MCF 10A (cell line): ENCODE data around the gene KNDC1. TPM values are rescaled to one million over a fixed set of nuclear protein-coding genes. Genes with fewer than 3 reads are reported as not detected.
A peak's percentile ranks its signal among the peaks of the same experiment; 100 is the strongest.

Experiments used
- BruUV-seq: library from RNA; stranded (reverse); fragments of 400-500 nt; replicated peaks from 2 replicates; lab custom pipeline; 2021; lab: Mats Ljungman, UMichigan
- CTCF ChIA-PET: fragments of 300-600 bp; sonication (Branson Sonifier 250); formaldehyde crosslinking; extraction: SDS; loops from one replicate; lab custom pipeline; 2021; ENCODE audit warnings: antibody characterized with exemption, inconsistent platforms; lab: Yijun Ruan, JAX
- POLR2A ChIA-PET: fragments of 300-600, 350-650 bp; sonication (Branson Sonifier 250); formaldehyde crosslinking; extraction: SDS; loops from one replicate; lab custom pipeline; 2020; ENCODE audit warnings: antibody characterized with exemption, inconsistent platforms; lab: Yijun Ruan, JAX
- DNase-seq: peaks from one replicate; pipeline ENCODE4 v3.0.0-alpha.2; 2018; ENCODE audit not compliant: unreplicated experiment
- H3K27ac Mint-ChIP-seq: one replicate; pipeline ENCODE4 v1.8.0; 2022; ENCODE audit warnings: mild to moderate bottlenecking, low read depth, mixed read lengths; ENCODE audit not compliant: unreplicated experiment
- H3K27me3 Mint-ChIP-seq: one replicate; pipeline ENCODE4 v1.8.0; 2022; ENCODE audit warnings: mixed read lengths; ENCODE audit not compliant: insufficient read depth, unreplicated experiment
- H3K36me3 Mint-ChIP-seq: one replicate; pipeline ENCODE4 v1.8.0; 2022; ENCODE audit warnings: mild to moderate bottlenecking, moderate library complexity, mixed read lengths; ENCODE audit not compliant: insufficient read depth, unreplicated experiment
- H3K4me1 Mint-ChIP-seq: one replicate; pipeline ENCODE4 v1.8.0; 2022; ENCODE audit warnings: mixed read lengths; ENCODE audit not compliant: insufficient read depth, unreplicated experiment
- H3K4me3 Mint-ChIP-seq: one replicate; pipeline ENCODE4 v1.8.0; 2022; ENCODE audit warnings: mild to moderate bottlenecking, moderate library complexity, mixed read lengths; ENCODE audit not compliant: unreplicated experiment
- H3K9me3 Mint-ChIP-seq: one replicate; pipeline ENCODE4 v1.8.0; 2022; ENCODE audit warnings: mixed read lengths; ENCODE audit not compliant: unreplicated experiment
- CTCF ChIP-seq: fragments of 200-600 bp; IDR thresholded peaks from one replicate; pipeline ENCODE4 v1.8.0; 2022; ENCODE audit warnings: antibody characterized with exemption, mild to moderate bottlenecking; ENCODE audit not compliant: unreplicated experiment
- intact Hi-C: fragments of 100-400 bp; cut with micrococcal nuclease; formaldehyde crosslinking; loops from 2 replicates; pipeline ENCODE4 v1.14.1; 2022
- total RNA-seq: library from RNA; stranded (reverse); gene quantifications from 2 replicates; pipeline ENCODE4 v1.2.3, GENCODE V29; 2022

KNDC1 gene
- total RNA-seq, 1 experiment from 2014 or later: 2.1 TPM

GRCh38 chr10:133160826-133161471, 930 bp downstream of the KNDC1 start:
- no peaks in the 10 kb centered on the region for H3K27me3 Mint-ChIP-seq

DNA sequence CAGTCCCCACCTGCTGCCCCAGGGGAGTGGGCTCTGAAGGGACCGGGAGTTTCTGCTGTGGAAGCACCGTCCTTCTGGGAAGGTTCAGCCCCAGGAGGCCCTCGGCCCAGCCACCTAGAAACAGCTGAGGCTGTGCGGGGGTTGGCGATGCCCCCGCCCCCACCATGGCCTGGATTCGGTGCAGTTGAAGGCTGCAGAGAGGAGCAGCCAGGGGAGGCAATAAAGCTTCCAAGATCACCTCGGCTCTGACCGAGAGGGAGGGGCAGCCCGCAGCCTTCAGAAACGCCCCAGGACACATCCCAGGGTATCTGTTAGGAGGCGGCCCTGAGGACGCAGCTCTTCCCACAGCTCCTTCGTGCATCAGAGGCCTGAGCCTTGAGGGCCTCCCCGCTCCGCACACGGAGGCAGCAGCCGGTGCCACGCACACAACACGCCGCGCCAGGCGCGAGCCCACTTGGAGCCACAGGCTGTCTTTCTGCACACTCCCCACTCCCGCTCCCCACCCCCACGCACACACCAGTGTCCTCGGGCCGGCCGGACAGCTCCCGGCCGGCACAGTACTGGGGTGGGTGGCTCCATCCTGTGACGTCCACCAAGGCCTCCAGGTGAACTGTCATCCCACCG, 1.6 kb downstream of the KNDC1 start:
- no peaks in the 10 kb centered on the region for H3K36me3 Mint-ChIP-seq
- H3K9me3 Mint-ChIP-seq: peaks cover 12% of the 10 kb centered on the region
- H3K4me3 Mint-ChIP-seq: no peak overlapping the region
- intact Hi-C loops: no loop called here
- no TSS peak for BruUV-seq
- ChIA-PET CTCF (interaction anchor here (0.6 to 1.8 kb wide), 2 partner anchors 18 to 451 kb away, joined by 3 to 8 read pairs; no protein-coding TSS in a partner anchor), POLR2A (no interaction called here)
- H3K4me1 Mint-ChIP-seq: no peaks in the 10 kb centered on the region
- TF ChIP-seq CTCF: no peak
- H3K27ac Mint-ChIP-seq: no peak overlapping the region
- no peaks in the 10 kb centered on the region for H3K27me3 Mint-ChIP-seq
- DNase-seq: no peak

More at GRCh38 chr10:133160826-133161471, 930 bp downstream of the KNDC1 start:
- no peaks in the 10 kb centered on the region for H3K36me3 Mint-ChIP-seq
- peak overlapping the region; percentile 38 for H3K4me3 Mint-ChIP-seq
- TF ChIP-seq CTCF: no peak
- H3K27ac Mint-ChIP-seq: no peak overlapping the region
- no TSS peak for BruUV-seq
- ChIA-PET CTCF (interaction anchor here (0.9 to 1.8 kb wide), 2 partner anchors 17 kb away, joined by 3 to 8 read pairs; no protein-coding TSS in a partner anchor), POLR2A (no interaction called here)
- intact Hi-C loops: no loop called here
- H3K9me3 Mint-ChIP-seq: peaks cover 6% of the 10 kb centered on the region
- H3K4me1 Mint-ChIP-seq: no peaks in the 10 kb centered on the region
- no peak for DNase-seq

GRCh38 chr10:133162178-133162909, 2.3 kb downstream of the KNDC1 start:
- no peak overlapping the region for H3K4me3 Mint-ChIP-seq
- DNase-seq: peak; percentile 23
- intact Hi-C loops: no loop called here
- ChIA-PET POLR2A (no interaction called here), CTCF (interaction anchor here (0.6 to 1.8 kb wide), 2 partner anchors 19 to 451 kb away, joined by 3 to 8 read pairs; no protein-coding TSS in a partner anchor)
- H3K36me3 Mint-ChIP-seq: no peaks in the 10 kb centered on the region
- no peak overlapping the region for H3K27ac Mint-ChIP-seq
- H3K4me1 Mint-ChIP-seq: no peaks in the 10 kb centered on the region
- BruUV-seq: no TSS peak
- H3K27me3 Mint-ChIP-seq: no peaks in the 10 kb centered on the region
- H3K9me3 Mint-ChIP-seq: peaks cover 13% of the 10 kb centered on the region
- no peak for TF ChIP-seq CTCF
